ENCODE data around the gene RBSN.

DNA sequence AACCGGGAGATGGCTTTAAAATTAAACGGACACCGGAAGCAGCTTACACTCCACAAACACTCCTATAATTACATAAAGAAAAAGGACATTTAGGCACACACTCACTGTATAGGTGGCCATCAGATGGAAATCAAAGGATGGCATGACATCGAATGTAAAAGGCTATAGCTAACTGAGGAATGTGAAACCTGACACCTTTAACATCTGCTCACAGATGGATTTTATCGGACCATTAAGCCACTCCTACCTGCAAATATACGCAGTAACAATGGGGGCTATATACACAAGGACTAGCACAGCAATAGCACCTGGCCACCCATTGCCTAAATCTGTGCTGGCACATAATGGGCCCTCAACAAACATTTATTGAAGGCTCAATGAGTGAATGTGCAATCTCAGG, 14.5 kb upstream of the RBSN start:
- no peak for TF ChIP-seq POLR2AphosphoS5 (IDR thresholded peaks at IDR 0.05)
- TF ChIP-seq, protein P1, sequence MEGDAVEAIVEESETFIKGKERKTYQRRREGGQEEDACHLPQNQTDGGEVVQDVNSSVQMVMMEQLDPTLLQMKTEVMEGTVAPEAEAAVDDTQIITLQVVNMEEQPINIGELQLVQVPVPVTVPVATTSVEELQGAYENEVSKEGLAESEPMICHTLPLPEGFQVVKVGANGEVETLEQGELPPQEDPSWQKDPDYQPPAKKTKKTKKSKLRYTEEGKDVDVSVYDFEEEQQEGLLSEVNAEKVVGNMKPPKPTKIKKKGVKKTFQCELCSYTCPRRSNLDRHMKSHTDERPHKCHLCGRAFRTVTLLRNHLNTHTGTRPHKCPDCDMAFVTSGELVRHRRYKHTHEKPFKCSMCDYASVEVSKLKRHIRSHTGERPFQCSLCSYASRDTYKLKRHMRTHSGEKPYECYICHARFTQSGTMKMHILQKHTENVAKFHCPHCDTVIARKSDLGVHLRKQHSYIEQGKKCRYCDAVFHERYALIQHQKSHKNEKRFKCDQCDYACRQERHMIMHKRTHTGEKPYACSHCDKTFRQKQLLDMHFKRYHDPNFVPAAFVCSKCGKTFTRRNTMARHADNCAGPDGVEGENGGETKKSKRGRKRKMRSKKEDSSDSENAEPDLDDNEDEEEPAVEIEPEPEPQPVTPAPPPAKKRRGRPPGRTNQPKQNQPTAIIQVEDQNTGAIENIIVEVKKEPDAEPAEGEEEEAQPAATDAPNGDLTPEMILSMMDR (IDR thresholded peaks at IDR 0.05) = no peak
- no peak for TF ChIP-seq POLR2A (IDR thresholded peaks at IDR 0.05)

Measured in prostate gland (tissue), 2 donors.